HK-2 (cell line): Measurements from ENCODE around the gene SLC34A1.
"Not testable (repeated sequence)": the region's sequence is repeated elsewhere in the genome, so short reads cannot be mapped to it uniquely, and the experiment has no call there.

ENCODE experiments used
- DNase-seq: peaks from one replicate; pipeline ENCODE4 v3.0.0-alpha.2; 2018; ENCODE audit not compliant: unreplicated experiment

SLC34A1 gene

DNA sequence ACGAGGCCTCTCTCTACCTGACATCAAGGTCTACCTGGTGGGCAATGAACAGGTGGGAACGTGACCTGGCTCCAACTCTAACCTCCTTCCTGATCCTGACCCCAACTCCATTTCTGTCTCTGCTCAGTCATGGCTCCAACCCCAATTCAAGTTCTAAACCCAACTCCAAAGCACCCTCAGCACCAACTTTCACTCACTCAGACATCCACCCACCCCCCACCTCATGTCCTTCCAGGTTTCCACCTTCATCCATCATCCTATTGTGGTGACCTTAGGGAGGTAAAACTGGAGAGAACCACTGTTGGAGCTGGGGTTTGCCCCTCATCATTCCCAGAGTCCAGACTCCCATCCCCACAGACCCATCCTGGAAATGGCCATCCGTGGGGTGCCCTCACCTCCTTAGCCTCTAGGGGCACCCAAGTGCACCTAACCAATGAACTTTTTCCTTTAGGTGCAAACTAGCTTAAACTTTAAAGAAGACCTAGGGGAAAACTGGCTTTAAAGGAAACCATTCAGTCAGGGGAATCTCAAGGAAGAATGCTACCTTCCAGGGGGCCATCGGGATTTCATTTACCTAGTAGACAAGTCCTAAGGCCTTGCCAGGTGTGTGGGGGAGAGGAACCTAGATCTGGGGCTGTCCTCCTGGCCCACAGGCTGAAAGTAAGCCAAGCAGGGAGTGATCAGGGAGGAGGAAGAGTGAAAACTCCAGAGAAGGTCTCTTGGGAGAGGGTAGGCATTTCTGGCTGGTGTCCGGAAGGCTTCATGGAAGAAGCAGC is 15.2 kb upstream of the SLC34A1 start:
- DNase-seq: no peak

DNA sequence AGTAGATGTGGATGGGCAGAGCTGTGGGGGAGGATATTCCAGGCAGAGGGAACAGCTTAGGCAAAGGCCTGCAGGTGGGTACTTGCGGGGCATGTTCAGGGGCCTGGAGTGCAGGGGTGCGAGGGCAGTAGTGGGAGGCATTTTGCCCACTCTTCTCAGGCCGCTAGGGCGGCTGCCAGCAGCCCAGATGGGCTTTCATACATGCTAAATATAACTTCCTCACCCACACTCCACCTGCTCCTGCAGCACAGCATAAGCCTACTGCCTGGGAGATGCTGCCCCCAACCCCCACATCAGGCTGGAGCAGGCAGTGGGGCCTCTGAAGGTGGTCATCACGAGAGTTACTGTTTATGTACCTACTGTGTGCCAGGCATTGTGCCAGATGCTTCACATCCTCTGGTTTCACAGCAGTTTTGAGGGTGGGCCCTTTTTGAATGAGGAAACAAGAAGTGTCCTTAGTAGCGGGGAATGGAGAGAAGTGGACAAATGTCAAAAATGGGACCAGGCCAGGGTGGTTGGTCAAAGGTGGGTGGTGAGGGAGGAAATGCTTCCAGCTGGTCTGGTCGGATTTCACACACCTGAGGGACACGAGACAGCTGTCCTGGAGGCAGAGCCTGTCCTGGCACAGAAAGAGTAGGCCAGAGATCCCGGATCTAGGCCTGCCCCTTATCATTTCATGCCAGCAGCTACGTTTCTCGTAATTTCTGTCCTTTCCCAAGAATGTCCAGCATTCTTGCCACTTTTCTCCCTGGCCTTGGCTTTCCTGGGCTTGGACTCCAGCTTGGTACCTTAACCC is 14.4 kb upstream of the SLC34A1 start:
- no peak for DNase-seq

DNA sequence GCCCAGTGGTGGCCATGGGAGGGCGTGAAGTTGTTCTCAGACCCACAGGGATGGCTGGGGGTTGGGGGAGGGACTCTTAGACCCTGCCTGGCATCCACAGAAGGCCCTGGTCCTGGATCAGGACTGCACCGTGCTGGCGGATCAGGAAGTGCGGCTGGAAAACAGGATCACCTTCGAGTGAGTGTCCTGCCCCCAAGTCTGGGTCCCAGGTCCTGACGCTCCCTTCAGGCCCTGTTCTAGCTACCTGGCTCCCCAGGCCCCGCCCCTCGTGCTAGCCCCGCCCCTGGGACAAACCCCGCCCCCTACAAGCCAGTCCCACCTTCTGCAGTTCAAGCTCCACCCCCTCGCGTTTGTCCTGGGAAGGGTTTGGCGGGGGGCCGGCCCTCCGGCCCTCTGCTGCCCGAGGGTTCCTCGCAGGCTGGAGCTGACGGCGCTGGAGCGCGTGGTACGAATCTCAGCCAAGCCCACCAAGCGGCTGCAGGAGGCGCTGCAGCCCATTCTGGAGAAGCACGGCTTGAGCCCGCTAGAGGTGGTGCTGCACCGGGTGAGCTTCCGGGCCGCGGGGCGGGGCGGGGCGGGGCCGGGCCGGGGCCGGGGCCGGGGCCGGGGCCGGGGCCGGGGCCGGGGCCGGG is 13.6 kb upstream of the SLC34A1 start:
- DNase-seq: peak; percentile 91

DNA sequence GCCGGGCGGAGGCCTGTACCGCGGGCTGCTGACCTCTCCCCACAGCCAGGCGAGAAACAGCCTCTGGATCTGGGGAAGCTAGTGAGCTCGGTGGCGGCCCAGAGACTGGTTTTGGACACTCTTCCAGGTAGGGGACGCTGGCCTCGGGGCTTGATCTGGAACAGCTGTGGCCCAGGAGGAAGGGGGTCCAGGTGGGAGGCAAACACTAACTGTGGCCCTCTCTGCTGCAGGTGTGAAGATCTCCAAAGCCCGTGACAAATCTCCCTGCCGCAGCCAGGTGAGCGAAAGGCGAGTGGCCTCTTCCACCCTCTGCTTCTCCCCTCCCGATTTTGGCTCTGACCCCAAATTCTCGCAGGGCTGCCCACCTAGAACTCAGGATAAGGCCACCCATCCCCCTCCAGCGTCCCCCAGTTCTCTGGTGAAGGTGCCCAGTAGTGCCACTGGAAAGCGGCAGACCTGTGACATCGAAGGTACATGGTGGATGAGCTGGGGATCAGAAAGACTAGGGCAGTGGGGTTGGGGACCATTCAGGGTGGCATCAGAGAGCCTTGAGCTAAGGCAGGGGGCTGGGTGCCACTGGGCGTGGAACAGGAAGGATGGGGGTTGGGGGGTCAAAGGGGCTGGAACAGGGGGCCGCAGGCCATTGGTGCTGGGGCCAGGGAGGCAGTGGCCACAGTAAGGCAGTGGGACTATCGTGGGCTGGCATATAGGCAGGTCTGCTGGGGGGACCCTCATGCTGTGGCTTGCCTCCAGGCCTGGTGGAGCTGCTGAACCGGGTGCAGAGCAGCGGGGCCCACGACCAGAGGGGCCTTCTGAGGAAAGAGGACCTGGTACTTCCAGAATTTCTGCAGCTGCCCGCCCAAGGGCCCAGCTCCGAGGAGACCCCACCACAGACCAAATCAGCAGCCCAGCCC is 12.9 kb upstream of the SLC34A1 start:
- DNase-seq: no peak

DNA sequence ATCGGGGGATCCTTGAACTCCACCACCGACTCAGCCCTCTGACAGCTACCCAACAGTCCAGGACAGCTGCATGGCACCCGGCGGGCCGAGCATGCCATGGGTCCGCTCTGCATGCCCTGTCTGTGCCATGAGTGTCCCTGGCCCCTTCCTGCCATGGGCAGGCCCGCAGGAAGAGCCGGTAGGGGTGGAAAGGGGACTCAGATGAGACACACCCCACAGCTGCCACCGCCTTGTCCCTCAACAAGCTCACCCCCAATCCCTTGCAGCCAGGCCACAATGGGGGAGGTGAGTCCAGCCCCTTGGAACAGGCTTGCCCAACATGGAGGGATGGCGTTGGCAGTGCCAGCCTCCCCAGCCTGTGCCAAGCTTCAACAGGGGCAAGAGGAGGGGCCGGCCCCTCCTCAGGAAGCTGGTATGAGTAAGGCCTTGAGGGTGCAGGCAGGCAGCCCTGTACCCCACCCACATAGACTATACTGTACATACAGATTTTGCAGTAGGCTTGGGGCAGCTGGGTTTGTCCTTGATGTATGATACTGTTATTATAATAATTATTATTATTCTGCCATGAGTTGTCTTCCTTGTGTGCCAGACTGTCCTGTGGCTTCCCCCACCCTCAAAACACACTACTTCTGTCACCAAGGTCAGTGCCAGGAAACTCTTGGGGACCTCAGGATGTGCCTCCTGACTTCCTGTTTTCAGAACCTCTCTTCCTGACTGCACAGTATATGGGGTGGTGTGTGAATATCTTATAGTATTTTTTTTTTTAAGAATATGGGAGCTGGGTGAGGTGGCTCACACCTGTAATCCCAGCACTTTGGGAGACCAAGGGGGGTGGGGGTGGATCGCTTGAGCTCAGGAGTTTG is 12.0 kb upstream of the SLC34A1 start:
- DNase-seq: no peak

DNA sequence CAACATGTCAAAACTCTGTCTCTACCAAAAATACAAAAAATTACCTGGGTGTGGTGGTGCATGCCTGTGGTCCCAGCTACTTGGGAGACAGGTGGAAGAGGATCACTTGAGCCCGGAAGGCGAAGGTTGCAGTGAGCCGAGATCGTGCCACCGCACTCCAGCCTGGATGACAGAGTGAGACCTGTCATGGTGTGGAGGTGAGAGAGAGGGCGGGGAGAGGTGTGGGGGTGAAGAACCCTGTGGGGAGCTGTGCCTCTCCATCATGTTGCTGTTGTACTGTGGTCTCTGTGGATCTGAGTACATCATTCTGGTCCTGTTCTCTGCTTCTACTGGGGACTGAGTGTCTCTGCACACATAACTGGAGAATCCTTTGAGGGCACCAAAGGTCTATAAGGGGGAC is 11.3 kb upstream of the SLC34A1 start:
- DNase-seq: no peak

DNA sequence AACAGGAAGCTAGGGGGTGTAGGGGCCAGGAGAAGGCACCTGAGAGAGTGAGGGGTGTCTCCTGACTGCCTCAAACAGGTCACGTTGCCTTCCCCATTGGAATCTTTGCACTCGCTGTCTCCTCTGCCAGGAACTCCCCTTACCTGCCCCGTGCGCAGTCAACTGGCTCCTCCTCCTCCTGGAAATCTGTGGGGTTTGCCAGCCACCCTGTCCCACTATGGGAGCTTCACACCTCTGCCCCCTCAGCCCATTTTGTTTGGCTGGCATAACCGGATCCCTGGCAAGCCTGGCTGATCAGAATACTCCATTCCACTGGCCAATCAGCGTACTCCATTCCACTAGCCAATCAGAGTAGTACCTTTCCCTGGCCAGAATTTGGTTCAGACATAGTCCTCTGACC is 10.4 kb upstream of the SLC34A1 start:
- DNase-seq: no peak

DNA sequence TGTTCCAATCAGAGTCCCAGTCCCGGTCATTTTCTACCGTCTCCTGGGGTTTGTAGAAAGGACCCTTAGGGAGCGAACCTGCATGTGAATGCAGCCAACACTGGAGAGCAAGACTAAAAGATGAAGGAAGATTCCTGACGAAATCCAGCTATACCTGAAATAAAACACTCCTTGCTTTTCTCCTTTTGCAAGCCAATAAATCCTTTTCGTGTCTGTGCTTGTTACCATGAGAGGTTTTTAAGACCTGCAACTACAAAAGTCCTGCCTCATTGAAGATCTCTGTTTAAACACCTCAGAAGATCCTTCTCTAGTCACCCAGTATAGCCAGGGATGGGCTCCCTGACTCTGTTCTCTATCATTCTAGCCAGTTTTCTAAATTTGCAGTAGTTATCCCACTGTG is 10.0 kb upstream of the SLC34A1 start:
- no peak for DNase-seq

DNA sequence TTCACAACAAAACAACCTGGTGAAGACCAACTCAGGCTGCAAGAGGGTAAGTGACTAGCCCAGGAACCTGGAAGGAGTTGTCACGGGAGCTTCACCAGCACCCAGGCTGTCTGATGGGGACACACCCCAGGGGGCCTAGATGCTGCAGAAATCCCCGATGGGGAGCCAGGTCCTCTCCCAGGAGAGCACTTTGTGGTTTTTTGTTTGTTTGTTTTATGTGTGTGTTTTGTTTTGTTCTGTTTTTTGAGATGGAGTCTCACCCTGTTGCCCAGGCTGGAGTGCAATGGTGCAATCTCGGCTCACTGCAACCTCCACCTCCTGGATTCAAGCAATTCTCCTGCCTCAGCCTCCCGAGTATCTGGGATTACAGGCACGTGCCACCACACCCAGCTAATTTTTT is 8.7 kb upstream of the SLC34A1 start:
- DNase-seq: not testable (repeated sequence)

DNA sequence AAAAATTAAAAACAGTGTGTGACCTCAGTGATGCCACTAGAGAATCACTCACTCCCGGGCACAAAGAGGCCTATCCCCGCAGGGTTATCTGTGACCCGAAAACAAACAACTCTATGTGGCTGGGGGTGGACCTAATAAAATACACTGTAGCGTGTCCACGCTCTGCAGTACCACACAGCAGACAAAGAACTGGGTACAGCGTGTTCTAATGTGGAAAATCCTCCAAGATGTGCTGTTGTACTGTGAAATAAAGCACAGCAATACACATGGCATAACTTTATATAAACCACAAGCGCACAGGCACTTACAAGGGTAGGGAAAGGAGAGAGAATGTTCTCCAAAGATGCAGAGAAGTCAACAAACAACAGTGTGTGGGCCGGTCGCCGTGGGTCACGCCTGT is 8.1 kb upstream of the SLC34A1 start:
- DNase-seq: no peak

DNA sequence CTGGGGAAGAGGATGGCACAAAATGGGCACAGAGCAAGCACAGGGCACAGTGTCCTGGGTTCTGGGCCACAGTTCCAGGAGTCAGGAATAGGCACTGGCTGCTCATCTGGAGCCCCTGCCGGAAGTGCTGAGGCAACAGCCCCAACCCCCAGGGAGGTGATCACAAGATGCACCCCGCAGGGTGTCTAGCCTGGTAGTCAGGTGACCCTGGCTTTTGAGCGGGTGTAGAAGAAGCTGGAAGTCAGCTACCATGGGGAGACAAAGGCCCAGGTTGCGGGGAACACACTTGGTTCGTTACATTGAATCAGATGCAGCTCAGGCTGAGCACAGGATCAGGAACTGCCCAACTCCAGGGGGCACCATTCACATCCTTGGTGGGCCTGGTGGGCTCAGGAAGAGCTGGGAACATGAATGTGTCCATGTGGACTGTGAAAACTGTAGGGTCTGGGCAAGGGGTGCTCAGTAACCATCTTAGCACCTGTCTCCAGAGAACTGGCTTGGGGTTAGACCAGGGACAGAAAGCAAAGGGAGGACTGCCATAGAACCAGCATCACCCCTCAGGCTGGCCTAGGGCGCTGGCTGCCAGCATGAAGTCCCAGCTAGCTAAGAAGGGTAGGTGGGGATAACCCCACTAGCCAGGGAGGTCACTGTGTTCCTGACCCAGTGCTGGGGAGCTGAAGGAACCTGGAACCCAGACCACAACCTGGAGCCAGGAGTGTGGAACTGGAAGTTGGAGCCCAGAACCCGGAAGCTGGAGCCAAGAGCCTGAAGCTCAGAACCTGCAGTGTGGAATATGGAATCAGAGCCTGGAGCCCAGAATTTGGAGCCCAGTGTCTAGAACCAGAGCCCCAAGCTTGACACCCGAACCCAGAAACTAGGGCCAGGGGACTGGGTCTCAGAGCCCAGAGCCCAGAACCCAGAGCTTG is 6.1 kb upstream of the SLC34A1 start:
- DNase-seq: no peak

DNA sequence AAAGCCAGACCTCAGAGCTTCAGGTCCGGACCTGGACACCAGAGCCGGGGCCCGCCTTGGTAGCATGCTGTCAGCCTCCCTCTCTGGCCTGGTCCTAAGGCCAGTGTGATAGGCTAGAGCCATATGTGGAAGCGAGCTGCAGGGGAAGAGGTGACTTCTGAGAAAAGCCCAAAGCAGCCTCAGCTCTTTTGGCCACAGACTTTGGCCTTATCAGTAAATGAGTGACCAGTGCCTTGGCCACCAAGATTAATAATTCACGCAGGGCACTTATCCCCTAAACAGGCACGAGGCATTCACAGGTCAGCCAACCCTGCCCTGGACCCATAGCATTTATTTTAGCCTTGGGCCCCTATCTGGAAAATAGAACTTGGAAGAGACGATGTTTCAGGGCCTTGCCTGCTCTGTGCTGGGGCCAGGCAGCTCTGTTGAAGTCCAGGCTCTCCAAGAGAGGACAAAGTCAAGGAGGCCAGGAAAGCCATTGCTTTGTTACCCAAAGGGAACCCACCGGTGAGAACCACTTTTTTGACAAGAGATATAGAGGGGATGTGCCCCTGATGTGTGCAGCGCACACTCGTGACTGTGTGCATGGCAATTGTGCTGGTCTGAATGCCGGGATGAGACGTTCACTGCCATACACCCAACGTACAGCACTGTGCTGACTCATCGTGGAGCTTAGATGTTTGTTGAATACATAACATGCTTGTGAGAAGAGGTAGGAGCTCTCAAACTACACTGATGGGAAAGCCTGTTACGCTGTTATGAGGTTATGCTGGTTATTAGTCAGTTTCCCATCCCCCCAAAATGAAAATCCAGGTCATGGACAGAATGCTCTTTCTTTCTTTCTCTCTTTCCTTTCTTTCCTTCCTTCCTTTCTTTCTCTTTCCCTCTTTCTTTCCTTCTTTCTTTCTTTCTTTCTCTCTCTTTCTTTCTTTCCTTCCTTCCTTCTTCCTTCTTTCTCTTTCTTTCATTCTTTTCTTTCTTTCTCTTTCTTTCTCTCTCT is 5.0 kb upstream of the SLC34A1 start:
- DNase-seq: peak; percentile 62

DNA sequence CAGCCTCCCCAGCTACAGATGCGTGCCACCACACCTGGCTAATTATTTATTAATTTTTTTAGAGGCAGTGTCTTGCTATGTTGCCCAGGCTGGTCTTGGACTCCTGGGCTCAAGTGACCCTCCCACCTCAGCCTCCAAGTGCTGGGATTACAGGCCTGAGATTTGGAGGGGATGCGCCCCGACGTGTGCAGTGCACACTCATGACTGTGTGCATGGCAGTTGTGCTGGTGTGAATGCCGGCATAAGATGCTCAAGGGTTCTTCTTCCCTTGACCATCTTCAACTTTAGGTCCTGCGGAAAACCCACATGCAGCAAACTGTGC is 3.5 kb upstream of the SLC34A1 start:
- DNase-seq: no peak

DNA sequence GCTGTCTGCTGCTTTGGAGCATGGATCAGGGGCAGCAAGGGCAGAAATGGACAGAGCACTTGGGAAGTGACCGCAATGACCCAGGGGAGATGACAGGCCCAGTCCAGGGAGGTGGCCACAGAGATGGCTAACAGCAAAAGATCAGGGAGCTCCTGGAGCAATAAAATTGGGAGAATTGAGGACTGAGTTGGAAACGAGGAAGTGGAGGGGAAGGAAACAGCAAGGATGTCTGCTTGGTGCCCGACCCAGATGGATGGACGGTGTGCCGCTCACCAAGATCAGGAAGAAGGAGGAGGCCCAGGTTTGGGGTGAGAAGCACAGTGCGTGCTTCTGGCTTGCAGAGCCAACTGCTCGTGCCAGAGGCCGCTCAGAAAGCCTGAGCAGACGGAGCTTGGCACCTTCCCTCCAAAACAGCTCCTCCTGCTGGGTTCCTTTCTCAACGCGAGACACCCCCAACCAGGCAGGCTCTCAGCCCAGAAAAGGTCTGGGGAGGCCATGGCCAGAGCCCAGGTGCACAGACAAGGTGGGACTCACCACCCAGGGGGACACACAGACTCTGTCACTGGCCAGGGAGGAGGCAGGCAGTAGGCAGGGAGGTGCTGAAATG is 1.7 kb upstream of the SLC34A1 start:
- no peak for DNase-seq

DNA sequence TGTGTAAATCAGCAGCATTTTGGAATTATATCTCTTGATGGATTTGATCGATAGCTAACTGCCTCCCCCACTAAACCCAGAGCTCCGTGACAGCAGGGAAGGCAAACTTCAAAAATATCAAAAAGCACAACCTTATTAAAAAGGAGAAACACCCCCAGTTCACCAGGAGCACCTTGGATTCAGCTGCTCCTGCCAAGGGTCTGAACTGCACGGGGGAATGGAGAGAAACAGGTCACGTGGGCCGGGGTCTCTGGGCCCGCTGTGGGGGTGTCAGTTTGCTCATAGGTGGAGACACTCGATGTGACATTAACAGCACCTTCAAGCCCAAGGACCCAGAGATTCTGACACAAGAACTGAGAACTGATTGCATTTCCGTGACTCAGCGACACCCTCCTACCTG is 1.1 kb upstream of the SLC34A1 start:
- DNase-seq: no peak

DNA sequence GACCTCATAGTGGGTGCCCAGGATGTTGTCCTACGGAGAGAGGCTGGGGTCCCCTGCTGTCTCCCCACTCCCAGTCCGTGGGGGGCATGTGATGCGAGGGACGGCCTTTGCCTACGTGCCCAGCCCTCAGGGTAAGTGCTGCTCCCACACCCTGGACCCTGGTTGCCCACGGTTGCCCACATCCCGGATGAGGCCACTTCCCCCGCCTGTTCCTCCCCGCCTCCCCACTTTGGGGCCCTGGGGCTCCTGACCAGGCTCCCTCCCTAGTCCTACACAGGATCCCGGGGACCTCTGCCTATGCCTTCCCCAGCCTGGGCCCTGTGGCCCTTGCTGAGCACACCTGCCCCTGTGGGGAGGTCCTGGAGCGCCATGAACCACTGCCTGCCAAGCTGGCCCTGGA is 1.5 kb downstream of the SLC34A1 start:
- DNase-seq: no peak

DNA sequence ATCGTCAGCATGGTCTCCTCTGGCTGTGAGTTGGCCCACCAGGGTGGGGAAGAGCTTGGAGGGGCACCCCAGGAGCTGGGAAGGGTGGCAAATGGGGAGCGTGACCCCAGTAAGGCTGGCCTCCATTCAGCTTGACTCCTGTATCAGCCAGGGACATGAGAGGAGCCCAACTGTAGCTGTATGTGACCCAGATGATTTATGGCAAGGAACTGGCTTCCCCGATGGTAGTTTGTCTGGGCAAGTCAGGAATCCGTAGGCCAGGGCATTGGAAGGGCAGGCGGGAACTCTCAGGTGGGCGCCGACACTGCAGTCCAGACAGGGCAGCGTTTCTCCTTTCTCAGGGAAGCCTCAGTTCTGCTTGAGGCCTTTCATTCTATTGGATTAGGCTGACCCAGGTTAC is 2.3 kb downstream of the SLC34A1 start:
- no peak for DNase-seq

DNA sequence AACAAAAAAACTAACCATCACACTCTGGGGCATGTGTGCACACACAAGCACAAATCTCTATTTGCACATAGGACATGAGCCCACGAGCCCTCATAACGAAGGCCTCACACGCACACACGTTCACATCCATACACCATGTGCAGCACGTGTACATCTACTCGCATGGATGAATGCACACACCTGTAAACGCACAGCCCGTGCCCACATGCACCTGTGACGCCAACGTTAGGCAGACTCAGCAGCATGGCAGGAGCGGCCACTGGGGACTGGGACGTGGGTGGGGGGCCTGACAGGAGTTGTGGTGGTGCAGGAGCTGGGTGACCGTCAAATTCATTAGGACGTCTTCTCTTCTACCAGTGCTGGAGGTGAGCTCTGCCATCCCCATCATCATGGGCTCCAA is 3.2 kb downstream of the SLC34A1 start:
- DNase-seq: no peak
